ENCODE measurements around the gene ATOSB. TPM values are rescaled to one million over a fixed set of nuclear protein-coding genes. Genes with fewer than 3 reads are reported as not detected.

ATOSB gene
- total RNA-seq, 1 donor from 2014 or later = 51.0 TPM

DNA sequence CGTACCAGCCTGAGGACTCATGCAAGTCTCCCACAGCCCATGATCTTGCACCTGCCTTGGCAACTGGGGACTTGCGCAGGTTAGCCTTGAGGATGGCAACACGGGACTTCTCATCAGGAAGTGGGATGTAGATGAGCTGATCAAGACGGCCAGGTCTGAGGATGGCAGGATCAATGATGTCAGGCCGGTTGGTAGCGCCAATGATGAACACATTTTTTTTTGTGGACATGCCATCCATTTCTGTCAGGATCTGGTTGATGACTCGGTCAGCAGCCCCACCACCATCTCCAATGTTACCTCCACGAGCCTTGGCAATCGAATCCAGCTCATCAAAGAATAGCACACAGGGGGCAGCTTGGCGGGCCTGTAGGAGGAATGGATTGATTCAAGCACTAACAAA is 56.2 kb downstream of the ATOSB start:
- H3K27ac Mint-ChIP-seq (ENCODE audit: unreplicated experiment) = no peak overlapping the region
- H3K9me3 Mint-ChIP-seq (ENCODE audit: unreplicated experiment) = no peaks in the 10 kb centered on the region
- TF ChIP-seq, protein P1, sequence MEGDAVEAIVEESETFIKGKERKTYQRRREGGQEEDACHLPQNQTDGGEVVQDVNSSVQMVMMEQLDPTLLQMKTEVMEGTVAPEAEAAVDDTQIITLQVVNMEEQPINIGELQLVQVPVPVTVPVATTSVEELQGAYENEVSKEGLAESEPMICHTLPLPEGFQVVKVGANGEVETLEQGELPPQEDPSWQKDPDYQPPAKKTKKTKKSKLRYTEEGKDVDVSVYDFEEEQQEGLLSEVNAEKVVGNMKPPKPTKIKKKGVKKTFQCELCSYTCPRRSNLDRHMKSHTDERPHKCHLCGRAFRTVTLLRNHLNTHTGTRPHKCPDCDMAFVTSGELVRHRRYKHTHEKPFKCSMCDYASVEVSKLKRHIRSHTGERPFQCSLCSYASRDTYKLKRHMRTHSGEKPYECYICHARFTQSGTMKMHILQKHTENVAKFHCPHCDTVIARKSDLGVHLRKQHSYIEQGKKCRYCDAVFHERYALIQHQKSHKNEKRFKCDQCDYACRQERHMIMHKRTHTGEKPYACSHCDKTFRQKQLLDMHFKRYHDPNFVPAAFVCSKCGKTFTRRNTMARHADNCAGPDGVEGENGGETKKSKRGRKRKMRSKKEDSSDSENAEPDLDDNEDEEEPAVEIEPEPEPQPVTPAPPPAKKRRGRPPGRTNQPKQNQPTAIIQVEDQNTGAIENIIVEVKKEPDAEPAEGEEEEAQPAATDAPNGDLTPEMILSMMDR (IDR thresholded peaks at IDR 0.05; ENCODE audit: partially characterized antibody, unreplicated experiment) = no peak
- no peak overlapping the region for H3K4me3 Mint-ChIP-seq (ENCODE audit: unreplicated experiment)
- H3K4me1 Mint-ChIP-seq (ENCODE audit: low read depth, unreplicated experiment) = no peaks in the 10 kb centered on the region
- H3K36me3 Mint-ChIP-seq (ENCODE audit: unreplicated experiment) = peaks cover 9% of the 10 kb centered on the region
- DNase-seq = no peak
- no peaks in the 10 kb centered on the region for H3K27me3 Mint-ChIP-seq (ENCODE audit: unreplicated experiment)

DNA sequence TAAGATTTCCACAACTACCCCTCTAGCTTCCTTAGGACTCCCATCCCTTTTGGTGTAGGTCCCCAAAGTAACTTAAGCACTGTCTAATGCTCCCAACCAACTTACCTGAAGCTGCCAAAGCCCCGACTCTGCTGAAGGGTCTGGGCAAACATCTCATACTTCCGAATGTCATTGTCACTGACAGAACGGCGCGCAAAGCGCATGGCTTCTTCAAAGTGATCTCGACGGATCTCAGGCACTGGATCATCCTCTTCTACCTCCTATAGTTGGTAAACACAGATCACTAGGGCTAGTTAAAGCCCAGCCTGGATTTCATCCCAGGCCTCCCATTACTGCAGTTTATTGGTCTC is 58.4 kb downstream of the ATOSB start:
- Mint-ChIP-seq H3K27me3 (ENCODE audit: unreplicated experiment) (no peaks in the 10 kb centered on the region), H3K4me1 (ENCODE audit: low read depth, unreplicated experiment) (no peaks in the 10 kb centered on the region), H3K36me3 (ENCODE audit: unreplicated experiment) (peaks cover 4% of the 10 kb centered on the region), H3K9me3 (ENCODE audit: unreplicated experiment) (peaks cover 2% of the 10 kb centered on the region), H3K4me3 (ENCODE audit: unreplicated experiment) (no peak overlapping the region), H3K27ac (ENCODE audit: unreplicated experiment) (no peak overlapping the region)
- TF ChIP-seq, protein P1 (IDR thresholded peaks at IDR 0.05; ENCODE audit: partially characterized antibody, unreplicated experiment) = no peak
- DNase-seq = no peak

DNA sequence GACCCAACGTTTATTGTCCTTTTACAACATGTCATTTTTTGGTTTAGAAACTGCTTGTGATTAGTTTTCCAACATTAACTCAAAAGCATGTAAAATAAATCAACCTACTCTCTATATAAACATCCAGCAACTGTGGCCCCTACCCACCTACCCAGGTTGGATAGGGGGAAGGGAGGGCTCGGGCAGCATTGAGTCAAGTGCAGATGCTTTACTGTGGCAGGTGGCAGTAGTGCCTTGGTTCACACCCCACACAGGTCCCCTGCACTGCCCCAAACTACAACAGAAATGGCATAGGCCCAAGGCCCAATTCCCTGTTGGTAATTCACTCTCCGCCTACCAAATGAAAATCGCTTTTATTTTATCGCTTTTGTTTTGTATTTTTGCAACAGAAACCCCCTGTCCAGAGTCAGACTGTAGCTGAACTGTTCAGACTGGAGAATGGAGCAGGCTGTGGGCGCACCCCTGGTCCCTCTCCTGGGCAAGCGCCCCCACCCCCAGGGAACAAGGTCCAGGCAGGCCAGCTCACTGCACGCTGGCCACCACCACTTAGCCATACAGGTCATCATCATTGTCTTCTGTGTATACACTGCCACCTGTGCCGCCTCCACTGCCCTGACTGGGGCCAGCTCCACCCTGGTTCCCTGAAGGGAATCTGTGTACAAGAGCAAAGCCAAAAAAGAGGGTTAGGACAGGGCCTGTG is 58.9 kb downstream of the ATOSB start:
- H3K9me3 Mint-ChIP-seq (ENCODE audit: unreplicated experiment) = peaks cover 2% of the 10 kb centered on the region
- H3K36me3 Mint-ChIP-seq (ENCODE audit: unreplicated experiment) = peaks cover 4% of the 10 kb centered on the region
- H3K4me3 Mint-ChIP-seq (ENCODE audit: unreplicated experiment) = no peak overlapping the region
- TF ChIP-seq, protein P1 (IDR thresholded peaks at IDR 0.05; ENCODE audit: partially characterized antibody, unreplicated experiment) = no peak
- no peaks in the 10 kb centered on the region for H3K4me1 Mint-ChIP-seq (ENCODE audit: low read depth, unreplicated experiment)
- no peak overlapping the region for H3K27ac Mint-ChIP-seq (ENCODE audit: unreplicated experiment)
- DNase-seq = no peak
- H3K27me3 Mint-ChIP-seq (ENCODE audit: unreplicated experiment) = no peaks in the 10 kb centered on the region

DNA sequence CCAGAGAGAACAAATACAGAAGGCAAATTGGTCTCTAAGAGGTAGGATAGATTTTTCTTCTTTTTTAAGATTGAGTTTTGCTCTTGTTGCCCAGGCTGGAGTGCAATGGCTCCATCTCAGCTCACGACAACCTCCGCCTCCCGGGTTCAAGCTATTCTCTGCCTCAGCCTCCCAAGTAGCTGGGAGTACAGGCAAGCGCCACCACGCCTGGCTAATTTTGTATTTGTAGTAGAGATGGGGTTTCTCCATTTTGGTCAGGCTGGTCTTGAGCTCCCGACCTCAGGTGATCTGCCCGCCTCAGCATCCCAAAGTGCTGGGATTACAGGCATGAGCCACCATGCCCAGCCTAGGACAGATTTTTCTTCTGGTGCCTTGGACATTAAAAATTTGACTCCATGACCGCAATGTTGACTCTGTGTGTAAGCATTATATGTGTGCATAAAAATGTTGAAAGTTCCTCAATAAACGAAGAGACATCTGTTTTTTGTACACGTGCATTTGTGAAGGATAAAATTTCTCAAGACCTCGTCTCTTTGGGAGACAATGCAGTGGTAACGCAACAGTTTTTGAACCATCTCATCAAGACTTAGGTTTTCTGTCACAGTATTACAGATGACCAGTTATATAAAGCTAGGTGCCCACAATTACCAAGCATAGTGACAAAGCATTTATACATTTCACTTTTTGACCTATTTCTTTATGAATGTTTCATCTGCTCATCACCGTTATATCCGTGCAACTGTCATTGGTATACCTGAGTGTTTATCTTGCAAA is 60.6 kb downstream of the ATOSB start:
- Mint-ChIP-seq H3K36me3 (ENCODE audit: unreplicated experiment) (peaks cover 10% of the 10 kb centered on the region), H3K4me3 (ENCODE audit: unreplicated experiment) (no peak overlapping the region), H3K27me3 (ENCODE audit: unreplicated experiment) (no peaks in the 10 kb centered on the region), H3K4me1 (ENCODE audit: low read depth, unreplicated experiment) (no peaks in the 10 kb centered on the region), H3K9me3 (ENCODE audit: unreplicated experiment) (peaks cover 2% of the 10 kb centered on the region), H3K27ac (ENCODE audit: unreplicated experiment) (no peak overlapping the region)
- DNase-seq = no peak
- TF ChIP-seq, protein P1 (IDR thresholded peaks at IDR 0.05; ENCODE audit: partially characterized antibody, unreplicated experiment) = no peak

Measured in glutamatergic neuron (in vitro differentiated cells).